Endothelial cell of umbilical vein (primary cell): ENCODE data around the gene GRK6. TPM values are rescaled to one million over a fixed set of nuclear protein-coding genes. Genes with fewer than 3 reads are reported as not detected.

ENCODE experiments used
- BruUV-seq: library from RNA; stranded (reverse); fragments of 400-500 nt; replicated peaks from 2 replicates; lab custom pipeline; 2021; lab: Mats Ljungman, UMichigan
- CTCF ChIA-PET: fragments of 300-600, 350-600 bp; sonication (Branson Sonifier 250); formaldehyde crosslinking; loops from one replicate; lab custom pipeline; 2021; ENCODE audit warnings: antibody characterized with exemption, inconsistent platforms; lab: Charles Lee
- POLR2A ChIA-PET: fragments of 300-600, 350-600 bp; sonication (Branson Sonifier 250); formaldehyde crosslinking; loops from one replicate; lab custom pipeline; 2021; ENCODE audit warnings: antibody characterized with exemption, inconsistent platforms; lab: Charles Lee
- DNase-seq: peaks from one replicate; pipeline ENCODE4 v3.0.0-alpha.2; 2011; ENCODE audit warnings: low read depth, low spot score
- FAIRE-seq: peaks from 2 replicates; lab custom pipeline; 2011; peaks lifted over from hg19 to GRCh38; lab: Jason Lieb, UNC
- H2AFZ ChIP-seq: 2 replicates; pipeline ENCODE4 v1.6.0; 2012; ENCODE audit warnings: low read depth, low read length, control low read depth, inconsistent platforms
- H3K27ac ChIP-seq: 2 replicates; pipeline ENCODE4 v1.5.1; 2011; ENCODE audit warnings: low read depth, mild to moderate bottlenecking, control low read depth, low read length, moderate library complexity; ENCODE audit not compliant: insufficient read depth
- H3K27me3 ChIP-seq, 2 experiments: 2 replicates each; pipeline versions ENCODE4 v1.6.0 to v1.6.1; 2011; ENCODE audit warnings: low read length in 2 of 2, mixed read lengths in 1 of 2; ENCODE audit not compliant: control insufficient read depth in 2 of 2, insufficient read depth in 2 of 2
- H3K36me3 ChIP-seq, 2 experiments: 2 replicates in 1 of 2; 3 replicates in 1 of 2; pipeline ENCODE4 v1.5.1; 2011; ENCODE audit warnings: low read length in 2 of 2, mild to moderate bottlenecking in 1 of 2, moderate library complexity in 1 of 2; ENCODE audit not compliant: control insufficient read depth in 2 of 2, insufficient read depth in 2 of 2; ENCODE audit errors: extremely low read depth in 1 of 2
- H3K4me1 ChIP-seq: 3 replicates; pipeline ENCODE4 v1.5.1; 2011; ENCODE audit warnings: mild to moderate bottlenecking, low read length; ENCODE audit not compliant: control insufficient read depth, insufficient read depth; ENCODE audit errors: extremely low read depth
- H3K4me2 ChIP-seq: 2 replicates; pipeline ENCODE4 v1.6.1; 2011; ENCODE audit warnings: low read length, control low read depth, mixed read lengths; ENCODE audit not compliant: insufficient read depth
- H3K4me3 ChIP-seq, 3 experiments: fragments of 200-600 bp in 1 of 3; sonication (generic), shearing (Covaris generic) in 1 of 3; replicated peaks in 1 of 3; 2 replicates each; pipeline ENCODE4 v1.5.1; 2011 to 2016; ENCODE audit warnings: control low read depth in 3 of 3, low read length in 3 of 3, mild to moderate bottlenecking in 2 of 3, inconsistent platforms in 1 of 3, low read depth in 1 of 3, moderate library complexity in 1 of 3; ENCODE audit not compliant: insufficient read depth in 1 of 3
- H3K79me2 ChIP-seq: 2 replicates; pipeline ENCODE4 v1.6.0; 2012; ENCODE audit warnings: low read length, inconsistent platforms; ENCODE audit not compliant: control insufficient read depth, insufficient read depth
- H3K9ac ChIP-seq: replicated peaks from 2 replicates; pipeline ENCODE3; 2011; ENCODE audit warnings: low read length, control low read depth; ENCODE audit not compliant: insufficient read depth; ENCODE audit errors: extremely low read depth
- H3K9me1 ChIP-seq: replicated peaks from 3 replicates; pipeline ENCODE4 v1.6.0; 2011; ENCODE audit warnings: mild to moderate bottlenecking, low read length; ENCODE audit not compliant: control insufficient read depth, insufficient read depth; ENCODE audit errors: extremely low read depth
- H3K9me3 ChIP-seq: replicated peaks from 2 replicates; pipeline ENCODE4 v1.5.1; 2012; ENCODE audit warnings: low read length, inconsistent platforms; ENCODE audit not compliant: control insufficient read depth, insufficient read depth
- H4K20me1 ChIP-seq: replicated peaks from 2 replicates; pipeline ENCODE3; 2011; ENCODE audit warnings: mild to moderate bottlenecking, low read length; ENCODE audit not compliant: control insufficient read depth, insufficient read depth; ENCODE audit errors: extremely low read depth
- EZH2 ChIP-seq: IDR thresholded peaks from 2 replicates; pipeline ENCODE4 v1.6.1; 2012; ENCODE audit warnings: borderline replicate concordance, low read depth, mild to moderate bottlenecking, moderate library complexity, low read length, inconsistent platforms; ENCODE audit not compliant: severe bottlenecking
- FOS ChIP-seq: IDR thresholded peaks from 2 replicates; pipeline ENCODE4 v1.6.1; 2011; ENCODE audit warnings: mild to moderate bottlenecking, low read length, moderate library complexity, borderline replicate concordance; ENCODE audit not compliant: insufficient read depth
- GATA2 ChIP-seq: IDR thresholded peaks from 2 replicates; pipeline ENCODE4 v1.7.0; 2011; ENCODE audit warnings: low read depth, mild to moderate bottlenecking, moderate library complexity, mixed read lengths, low read length; ENCODE audit not compliant: insufficient read length, insufficient read depth
- JUN ChIP-seq: IDR thresholded peaks from 2 replicates; pipeline ENCODE4 v1.6.1; 2011; ENCODE audit warnings: borderline replicate concordance, low read depth; ENCODE audit not compliant: insufficient read length, insufficient read depth
- MYC ChIP-seq: IDR thresholded peaks from one replicate; pipeline ENCODE4 v1.6.1; 2011; ENCODE audit warnings: mild to moderate bottlenecking, low read depth, low read length
- POLR2A ChIP-seq: IDR thresholded peaks from 2 replicates; pipeline ENCODE4 v1.6.1; 2012; ENCODE audit warnings: low read depth, mild to moderate bottlenecking, control low read depth, low read length
- POLR2AphosphoS5 ChIP-seq: IDR thresholded peaks from 2 replicates; pipeline ENCODE4 v1.6.1; 2012; ENCODE audit warnings: low read depth, mild to moderate bottlenecking, control low read depth, low read length, moderate library complexity; ENCODE audit not compliant: insufficient read depth
- dilution Hi-C: fragments of 300-500 bp; cut with MboI; formaldehyde crosslinking; loops from one replicate; pipeline ENCODE4 v1.15.0; 2019; ENCODE audit warnings: low sequenced_read_pairs; ENCODE audit not compliant: extremely low pct_ligation_motif_present
- intact Hi-C: fragments of 100-400 bp; cut with micrococcal nuclease; formaldehyde crosslinking; loops from one replicate; pipeline ENCODE4 v1.10.0; 2022
- polyA plus RNA-seq, 4 experiments: library from polyadenylated mRNA; depleted of rRNA in 3 of 4; stranded (reverse) in 3 of 4; unstranded in 1 of 4; fragments of >200 nt; gene quantifications; 2 replicates each; pipeline versions ENCODE4 v1.2.1 to v1.2.3, GENCODE V29; 2011 to 2012; ENCODE audit warnings: missing spikeins in 1 of 4
- total RNA-seq: library from RNA; stranded (reverse); gene quantifications from 2 replicates; pipeline ENCODE4 v1.2.3, GENCODE V29; 2021
- TF ChIP-seq, protein P1 (sequence below): IDR thresholded peaks from 2 replicates; pipeline ENCODE4 v1.6.1; 2011; ENCODE audit not compliant: insufficient read depth, insufficient read length
- TF ChIP-seq, protein P2 (sequence below), 2 donors: IDR thresholded peaks; 1 replicate in 1 of 2; 2 replicates in 1 of 2; pipeline ENCODE4 v1.5.1; 2011; ENCODE audit warnings: low read length in 2 of 2, mild to moderate bottlenecking in 2 of 2, moderate library complexity in 2 of 2, control low read depth in 1 of 2, inconsistent platforms in 1 of 2, low read depth in 1 of 2; ENCODE audit not compliant: insufficient read depth in 1 of 2; ENCODE audit errors: extremely low read depth in 1 of 2

GRK6 gene
- total and polyA plus RNA-seq, 2 donors (not counting 3 experiments of a cell fraction or from before 2014, with no cell fraction given), result 28.9 to 36.4 TPM

DNA sequence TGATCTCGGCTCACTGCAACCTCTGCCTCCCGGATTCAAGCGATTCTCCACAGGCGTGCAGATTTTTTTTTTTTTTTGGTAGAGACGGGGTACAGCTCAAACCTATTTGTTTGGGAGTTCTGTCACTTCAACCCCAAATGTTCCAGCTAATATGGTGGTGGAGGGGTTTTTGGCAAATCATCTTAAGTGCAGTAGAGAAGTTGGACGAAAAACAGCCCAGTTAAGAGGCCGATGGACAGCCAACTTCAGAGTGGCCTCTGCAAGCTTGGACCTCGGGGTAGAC, 19.4 kb downstream of the GRK6 start:
- H4K20me1 ChIP-seq, result no peaks in the 10 kb centered on the region
- ChIA-PET CTCF (interaction anchor here (1.1 to 13.5 kb wide), 7 partner anchors 9 to 55 kb away, joined by 3 to 288 read pairs (median 9); partner anchors contain the start of genes GRK6 and PFN3), POLR2A (interaction anchor here (0.5 to 1.2 kb wide), 3 partner anchors 9 to 359 kb away, joined by 3 to 5 read pairs (median 4); partner anchors contain the start of gene FGFR4)
- no peak overlapping the region for H3K27ac ChIP-seq
- no peak overlapping the region for H3K9ac ChIP-seq
- no peaks in the 10 kb centered on the region for H3K9me1 ChIP-seq
- H3K79me2 ChIP-seq, result no peaks in the 10 kb centered on the region
- intact Hi-C loops, result loop anchor here (1.0 kb wide), 2 partner anchors 8 to 20 kb away; partner anchors contain the start of gene GRK6
- H3K4me3 ChIP-seq, result peak overlapping the region in 1 of 3 experiments; percentile 58
- DNase-seq, result no peak
- no peak for FAIRE-seq
- H3K36me3 ChIP-seq, result peaks cover 0 to 5% of the 10 kb centered on the region in 2 experiments
- peaks cover 14% of the 10 kb centered on the region for H3K4me1 ChIP-seq
- no peak for TF ChIP-seq EZH2
- no peak for TF ChIP-seq GATA2
- no peak for TF ChIP-seq MYC
- TF ChIP-seq, protein P1, sequence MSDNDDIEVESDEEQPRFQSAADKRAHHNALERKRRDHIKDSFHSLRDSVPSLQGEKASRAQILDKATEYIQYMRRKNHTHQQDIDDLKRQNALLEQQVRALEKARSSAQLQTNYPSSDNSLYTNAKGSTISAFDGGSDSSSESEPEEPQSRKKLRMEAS, result no peak
- TF ChIP-seq JUN, result no peak
- no peak for TF ChIP-seq FOS
- TF ChIP-seq POLR2AphosphoS5, result no peak
- no peak for TF ChIP-seq POLR2A
- TF ChIP-seq, protein P2, sequence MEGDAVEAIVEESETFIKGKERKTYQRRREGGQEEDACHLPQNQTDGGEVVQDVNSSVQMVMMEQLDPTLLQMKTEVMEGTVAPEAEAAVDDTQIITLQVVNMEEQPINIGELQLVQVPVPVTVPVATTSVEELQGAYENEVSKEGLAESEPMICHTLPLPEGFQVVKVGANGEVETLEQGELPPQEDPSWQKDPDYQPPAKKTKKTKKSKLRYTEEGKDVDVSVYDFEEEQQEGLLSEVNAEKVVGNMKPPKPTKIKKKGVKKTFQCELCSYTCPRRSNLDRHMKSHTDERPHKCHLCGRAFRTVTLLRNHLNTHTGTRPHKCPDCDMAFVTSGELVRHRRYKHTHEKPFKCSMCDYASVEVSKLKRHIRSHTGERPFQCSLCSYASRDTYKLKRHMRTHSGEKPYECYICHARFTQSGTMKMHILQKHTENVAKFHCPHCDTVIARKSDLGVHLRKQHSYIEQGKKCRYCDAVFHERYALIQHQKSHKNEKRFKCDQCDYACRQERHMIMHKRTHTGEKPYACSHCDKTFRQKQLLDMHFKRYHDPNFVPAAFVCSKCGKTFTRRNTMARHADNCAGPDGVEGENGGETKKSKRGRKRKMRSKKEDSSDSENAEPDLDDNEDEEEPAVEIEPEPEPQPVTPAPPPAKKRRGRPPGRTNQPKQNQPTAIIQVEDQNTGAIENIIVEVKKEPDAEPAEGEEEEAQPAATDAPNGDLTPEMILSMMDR (IDR thresholded peaks at IDR 0.05; ENCODE audit: extremely low read depth in 1 of 2, insufficient read depth in 1 of 2, low read depth in 1 of 2, low read length in 2 of 2), result no peak
- H2AFZ ChIP-seq, result no peak overlapping the region
- BruUV-seq, result no TSS peak
- peak overlapping the region; percentile 65 for H3K4me2 ChIP-seq
- no peaks in the 10 kb centered on the region for H3K27me3 ChIP-seq
- dilution Hi-C loops, result no loop called here
- H3K9me3 ChIP-seq, result no peaks in the 10 kb centered on the region
